Frontal cortex (tissue), 4 donors: ENCODE measurements around the gene MARCHF10. TPM values are rescaled to one million over a fixed set of nuclear protein-coding genes. Genes with fewer than 3 reads are reported as not detected.

Experiments
- DNase-seq, 2 donors: peaks; one replicate each; pipeline ENCODE4 v3.0.0; 2012; ENCODE audit warnings: low spot score in 2 of 2
- FAIRE-seq: peaks from 2 replicates; lab custom pipeline; 2012; peaks lifted over from hg19 to GRCh38; lab: Jason Lieb, UNC
- total RNA-seq: library from RNA; depleted of rRNA; stranded (reverse); fragments of >200 nt; gene quantifications from one replicate; pipeline ENCODE4 v1.2.3, GENCODE V29; 2014
- donor health status: control.
- donor health status: control.
- donor health status: control.

MARCHF10 gene
- total RNA-seq, 1 donor from 2014 or later, result 0.41 TPM

DNA sequence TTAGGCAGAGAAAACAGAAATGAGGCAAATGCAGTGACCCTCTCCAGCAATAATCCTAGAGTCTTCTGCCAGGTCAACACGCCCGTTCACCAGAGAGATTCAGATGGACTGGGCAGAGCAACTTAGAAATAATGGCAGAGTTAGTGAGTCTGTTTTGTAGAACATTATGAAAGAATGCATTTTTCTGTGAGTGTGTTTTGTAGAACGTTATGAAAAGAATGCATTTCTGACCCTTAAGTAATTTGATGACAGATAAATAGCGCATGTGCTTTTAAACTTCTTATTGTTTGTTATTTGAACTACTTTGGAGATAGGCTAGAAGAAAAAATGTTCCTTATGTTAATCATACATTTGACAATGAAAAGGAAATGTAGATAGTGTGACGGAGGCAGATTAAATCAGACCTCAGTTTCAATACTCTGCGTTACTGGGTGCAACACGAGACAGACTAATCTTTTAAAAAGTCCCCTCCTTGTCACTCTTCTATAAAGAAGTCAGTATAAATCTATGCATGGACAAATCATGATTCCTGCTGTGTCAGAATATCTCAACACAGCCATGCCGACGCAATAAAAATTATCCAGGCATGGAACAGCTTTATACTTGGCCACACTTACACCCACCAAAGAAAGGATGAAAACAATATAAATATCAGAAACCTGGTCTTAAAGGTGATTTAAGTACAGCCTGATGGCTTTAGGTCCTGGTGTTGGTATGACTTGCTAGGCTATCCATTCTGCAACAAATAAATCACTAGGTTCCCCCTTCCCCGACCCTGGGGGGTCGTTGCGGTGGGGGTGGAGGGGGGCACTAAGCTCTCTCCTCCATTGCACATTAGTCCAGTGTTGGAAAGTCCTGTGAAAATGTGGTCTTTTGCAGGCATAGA lies 47.8 kb downstream of the MARCHF10 start:
- FAIRE-seq (no peak), DNase-seq (no peak)

DNA sequence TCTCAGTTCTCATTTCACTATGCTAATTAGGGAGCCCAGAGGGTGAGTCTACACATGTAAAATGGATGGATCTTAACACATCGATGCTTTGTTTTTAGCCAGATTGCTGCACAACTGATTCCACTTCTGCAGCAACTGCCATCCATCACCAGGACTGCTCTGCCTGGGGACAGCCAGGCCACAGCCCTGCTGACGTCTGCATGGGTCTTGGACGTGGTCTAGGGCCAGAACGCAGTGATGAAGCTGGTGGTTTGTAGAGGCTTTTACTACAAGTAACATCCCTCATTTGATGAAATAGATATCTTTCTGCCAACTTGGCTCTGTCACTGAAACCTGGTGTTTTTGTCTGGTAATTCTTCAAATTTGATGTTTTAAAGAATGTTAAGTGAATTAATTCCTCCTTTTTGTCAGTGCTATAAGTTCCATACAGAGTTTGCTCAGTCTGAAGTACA lies 50.6 kb downstream of the MARCHF10 start:
- no peak for DNase-seq
- FAIRE-seq, result no peak

DNA sequence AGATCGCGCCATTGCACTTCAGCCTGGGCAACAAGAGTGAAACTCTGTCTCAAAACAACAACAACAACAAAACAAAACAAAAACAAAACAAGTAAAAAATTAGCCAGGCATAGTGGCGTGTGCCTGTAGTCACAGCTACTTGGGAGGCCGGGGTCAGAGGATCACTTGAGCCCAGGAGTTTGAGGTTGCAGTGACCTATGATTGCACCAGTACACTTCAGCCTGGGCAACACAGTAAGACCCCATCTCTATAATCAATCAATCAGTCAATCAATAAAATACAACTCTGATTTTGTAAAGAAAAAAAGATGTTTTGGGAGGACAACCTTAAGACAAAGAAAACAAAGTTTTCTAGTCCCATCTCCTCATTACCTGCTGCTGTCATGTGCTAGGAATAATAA lies 51.9 kb downstream of the MARCHF10 start:
- DNase-seq, result no peak
- FAIRE-seq, result no peak

DNA sequence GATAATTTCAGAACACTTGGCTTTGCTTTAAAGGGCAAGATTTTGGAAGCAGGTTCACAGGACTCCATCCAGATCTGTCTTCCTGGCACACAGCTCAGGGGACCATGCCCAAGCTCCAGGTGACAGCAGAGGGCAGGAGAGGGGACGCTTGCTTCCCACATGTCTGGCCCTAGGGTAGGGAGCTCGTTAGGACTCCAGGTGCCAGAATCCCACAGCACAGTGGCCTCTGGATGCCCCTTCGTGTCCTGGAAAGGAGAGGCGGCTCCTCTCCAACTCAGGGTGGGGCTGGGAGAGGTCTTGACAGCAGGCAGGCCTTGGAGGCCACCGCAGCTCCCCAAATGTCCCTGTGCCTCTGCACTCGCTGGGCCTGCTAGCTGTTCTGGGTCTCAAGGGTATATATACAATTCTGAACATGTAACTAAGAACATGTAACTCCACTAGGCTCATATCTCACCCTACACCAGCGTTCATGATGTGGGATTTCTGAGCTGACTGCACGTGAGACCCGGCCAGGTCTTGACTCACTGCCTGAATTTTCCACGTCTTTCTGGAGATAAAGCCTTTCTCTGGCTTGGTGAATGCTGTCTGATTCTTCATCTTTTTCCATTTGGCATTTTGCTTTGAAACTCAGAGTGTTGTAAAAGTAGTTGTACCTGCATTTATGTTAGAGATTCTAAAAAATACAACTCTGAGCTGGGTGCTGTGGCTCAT lies 52.8 kb downstream of the MARCHF10 start:
- no peak for FAIRE-seq
- DNase-seq, result no peak

DNA sequence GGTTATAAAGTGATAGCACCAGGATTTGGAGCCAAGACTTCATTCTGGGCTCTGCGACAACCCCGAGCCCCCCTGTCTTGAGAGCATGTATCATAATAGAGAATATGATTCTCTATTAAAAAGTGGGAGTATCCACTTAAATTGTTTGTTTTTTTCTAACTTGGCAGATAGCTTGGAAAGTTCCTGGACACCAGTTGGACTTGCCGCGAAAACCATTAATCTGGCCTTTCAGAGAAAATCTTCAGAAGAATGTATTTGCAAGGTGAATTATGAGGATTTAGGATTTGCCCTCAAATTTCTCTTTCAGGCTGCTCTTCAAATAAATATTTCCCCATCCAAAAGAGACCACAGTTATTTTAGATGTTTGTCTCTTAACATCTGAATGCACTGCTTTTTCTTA lies 53.5 kb downstream of the MARCHF10 start:
- no peak for FAIRE-seq
- no peak for DNase-seq

DNA sequence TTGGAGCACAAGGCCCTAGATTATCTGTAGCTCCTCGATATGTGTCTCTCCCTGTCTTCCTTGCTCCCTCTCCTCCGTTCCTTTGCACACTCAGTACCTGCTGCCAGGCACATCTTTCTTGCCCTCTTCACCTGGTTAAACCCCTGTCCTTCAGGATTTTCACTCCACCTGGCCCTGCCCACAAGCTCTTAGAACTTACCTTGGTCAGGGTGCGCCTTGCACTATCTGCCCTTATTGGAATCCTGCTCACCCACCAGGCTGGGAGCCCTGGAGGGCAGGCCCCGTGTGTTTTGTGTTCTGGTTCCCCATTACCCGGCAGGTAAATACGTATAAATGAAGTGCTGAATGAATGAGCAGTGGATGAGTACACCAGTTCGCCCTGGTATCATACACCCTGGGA lies 54.6 kb downstream of the MARCHF10 start:
- FAIRE-seq, result no peak
- DNase-seq, result no peak

DNA sequence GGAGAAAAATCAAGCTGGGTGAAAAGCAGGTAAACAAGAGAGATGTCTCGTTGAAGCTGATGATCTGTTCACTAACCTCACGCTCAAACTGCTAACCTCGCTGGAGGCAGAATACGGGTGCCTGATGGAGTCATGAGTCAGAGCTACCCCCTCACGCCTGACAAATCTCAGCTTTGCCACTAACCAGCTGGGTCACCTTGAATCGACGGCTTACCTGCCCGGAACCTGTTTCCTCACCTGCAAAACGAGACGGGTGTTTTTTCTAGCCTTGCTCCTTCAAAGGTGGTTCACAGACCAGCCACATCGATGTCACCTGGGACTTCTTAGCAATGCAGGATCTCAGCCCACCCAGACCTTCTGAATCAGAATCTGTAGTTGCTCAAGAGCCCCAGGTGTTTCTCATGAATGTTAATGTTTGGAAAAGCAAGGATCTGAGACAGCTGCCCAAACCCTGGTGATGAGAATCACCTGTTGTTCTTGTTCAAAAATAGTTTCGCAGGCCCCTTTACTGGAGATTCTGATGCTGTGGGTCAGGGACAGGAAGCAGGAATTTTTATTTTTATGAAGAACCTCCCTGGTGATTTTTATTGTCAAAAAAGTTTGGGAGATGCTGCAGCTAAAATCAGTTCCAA lies 56.9 kb downstream of the MARCHF10 start:
- no peak for DNase-seq
- no peak for FAIRE-seq

DNA sequence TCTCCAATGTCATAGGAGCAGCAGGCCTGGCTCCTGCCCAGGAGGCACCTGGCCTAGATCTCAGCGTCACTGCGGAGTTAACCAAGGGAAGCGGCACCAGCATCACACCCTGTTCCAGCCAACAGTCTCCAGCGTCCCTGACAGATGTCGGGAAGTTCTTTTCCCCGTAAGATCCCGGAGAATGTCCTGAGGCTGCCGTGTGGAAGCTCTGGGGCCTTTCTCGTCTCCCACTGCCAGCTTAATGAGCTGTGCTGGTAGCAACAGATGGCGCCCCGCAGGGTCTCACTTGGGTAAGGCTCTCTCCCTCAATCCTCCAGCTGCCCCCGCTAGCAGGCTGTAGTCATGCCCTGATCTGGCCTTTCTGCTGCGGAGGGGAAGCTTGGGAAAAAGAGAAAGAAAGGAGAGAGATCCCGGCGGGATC lies 57.5 kb downstream of the MARCHF10 start:
- FAIRE-seq (no peak), DNase-seq (no peak)

DNA sequence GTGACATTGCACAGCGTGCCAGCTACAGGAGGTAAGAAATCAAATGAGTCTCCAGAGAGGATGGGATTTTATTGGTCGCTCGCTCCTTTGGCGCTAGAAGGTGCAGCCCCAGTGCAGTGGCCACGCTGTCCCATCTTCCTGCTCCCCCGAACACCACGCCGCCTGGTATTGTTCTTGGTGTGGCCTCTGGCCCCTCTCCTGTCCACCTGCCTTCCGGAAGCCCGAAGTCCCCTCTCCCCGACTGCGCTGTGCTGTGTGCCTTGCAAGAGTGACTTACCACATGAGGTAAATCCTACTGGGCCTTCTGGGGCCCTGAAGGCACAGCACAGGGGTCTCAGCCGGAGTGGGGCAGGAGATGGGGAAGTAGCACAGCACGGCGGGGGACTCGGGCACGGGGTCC lies 58.2 kb downstream of the MARCHF10 start:
- DNase-seq (no peak), FAIRE-seq (no peak)

DNA sequence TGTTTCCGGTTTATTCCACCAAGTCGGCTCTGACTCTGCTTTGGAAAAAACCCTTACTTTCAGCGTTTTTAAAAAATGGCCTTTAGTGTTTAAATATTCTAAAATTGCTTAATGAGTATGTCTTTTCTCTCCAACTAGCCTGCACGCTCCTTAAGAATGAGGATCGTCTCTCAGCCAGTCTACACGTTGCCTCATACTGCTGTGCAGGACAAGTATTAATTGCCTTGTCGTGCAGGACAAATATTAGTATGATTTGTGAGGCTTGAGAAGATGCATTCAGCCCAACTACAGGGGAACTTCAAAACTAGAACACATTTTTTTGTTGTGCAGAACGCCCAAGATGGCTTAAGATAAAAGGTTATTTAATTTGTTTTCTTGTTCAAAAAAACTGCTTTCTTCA lies 61.2 kb downstream of the MARCHF10 start:
- no peak for FAIRE-seq
- no peak for DNase-seq

DNA sequence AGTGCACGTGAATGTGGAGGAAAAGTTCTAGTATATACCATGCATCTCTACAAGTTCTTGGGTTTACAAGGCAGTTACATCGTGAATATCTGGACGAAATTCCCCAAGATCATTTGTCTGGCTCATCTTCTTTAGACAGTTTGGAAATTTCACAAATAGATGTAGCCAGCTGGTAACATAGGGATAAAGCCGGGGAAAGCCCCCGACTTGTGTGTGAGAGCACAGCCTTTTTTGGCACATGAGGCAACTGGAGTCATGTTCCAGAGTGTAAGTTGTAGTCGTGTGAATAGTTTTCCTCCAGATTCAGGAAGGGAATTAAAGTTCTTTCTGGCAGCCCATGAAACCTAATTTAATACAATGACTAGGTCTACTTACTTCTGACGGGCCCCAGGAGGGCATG lies 62.3 kb downstream of the MARCHF10 start:
- DNase-seq (no peak), FAIRE-seq (no peak)

DNA sequence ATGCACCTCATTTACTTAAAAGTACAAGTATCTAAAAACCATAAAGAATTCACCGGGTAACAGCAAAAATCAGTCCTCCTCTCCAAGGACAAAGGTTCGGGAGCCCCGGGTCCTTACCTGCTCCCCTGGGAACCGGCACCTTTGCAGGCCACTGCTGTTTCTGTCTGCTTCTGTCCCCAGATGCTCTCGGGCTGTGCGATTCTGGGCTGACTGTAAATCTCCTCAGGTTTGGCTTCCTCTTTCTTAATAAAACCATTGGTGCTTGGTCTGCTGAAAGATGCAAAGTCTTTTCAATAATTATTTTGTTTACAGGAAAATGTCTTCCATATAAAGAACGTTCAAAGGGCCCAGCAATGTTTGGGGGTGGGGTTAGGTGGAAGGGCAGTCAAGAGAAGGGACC lies 63.9 kb downstream of the MARCHF10 start:
- DNase-seq (no peak), FAIRE-seq (no peak)

DNA sequence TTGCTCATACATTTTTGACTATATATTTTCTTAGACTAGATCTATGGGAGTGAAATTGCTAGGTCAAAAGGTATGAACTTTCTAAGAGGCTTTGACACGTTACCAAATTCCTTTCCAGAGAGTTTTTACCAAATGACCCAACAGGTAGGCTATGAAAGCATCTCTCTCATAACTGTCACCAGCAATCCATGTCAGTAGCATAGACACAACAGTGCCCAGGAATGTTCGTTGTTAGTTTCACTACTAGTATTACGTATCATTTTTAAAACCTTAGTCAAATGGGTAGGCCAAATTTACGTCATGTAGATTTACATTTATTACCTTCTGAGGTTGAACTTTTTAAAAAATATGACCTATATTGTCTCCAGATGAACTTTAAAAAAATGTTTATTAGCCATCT lies 66.8 kb downstream of the MARCHF10 start:
- FAIRE-seq, result no peak
- DNase-seq, result no peak

DNA sequence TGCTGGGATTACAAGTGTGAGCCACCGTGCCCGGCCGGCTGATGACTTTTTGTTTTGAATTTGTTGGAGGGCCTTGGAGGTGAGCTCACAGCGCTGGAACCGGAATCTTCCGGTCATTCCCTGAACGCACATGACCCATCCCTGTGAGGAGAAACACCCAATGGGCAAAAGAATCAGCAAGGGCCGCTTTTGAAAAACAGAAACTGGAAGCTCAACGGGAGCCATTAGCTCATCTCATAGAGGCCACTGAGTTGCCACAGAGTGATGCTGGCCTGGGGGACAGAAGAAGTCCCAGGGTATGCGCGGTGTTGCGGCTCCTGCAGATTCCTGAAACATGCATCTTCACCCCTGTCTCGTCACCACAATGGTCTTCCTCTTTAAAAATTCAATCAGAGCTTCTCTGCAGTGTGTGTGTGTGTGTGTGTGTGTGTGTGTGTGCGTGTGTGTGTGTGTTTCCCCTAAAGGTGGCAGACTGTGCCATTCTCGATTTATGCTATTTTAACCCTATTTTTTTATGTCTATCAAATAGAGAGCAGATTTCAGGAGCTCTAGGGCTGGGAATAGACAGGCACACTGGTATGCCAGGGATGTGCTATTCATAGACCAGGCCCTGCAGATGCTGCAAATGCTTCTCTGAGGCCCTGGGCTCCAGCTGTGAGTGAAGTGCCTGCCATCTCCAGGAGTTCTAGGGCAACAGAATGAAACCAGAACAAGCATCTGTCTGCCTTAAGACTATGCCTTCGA lies 68.3 kb downstream of the MARCHF10 start:
- DNase-seq, result peak in 1 of 2 donors; percentile 33
- no peak for FAIRE-seq

DNA sequence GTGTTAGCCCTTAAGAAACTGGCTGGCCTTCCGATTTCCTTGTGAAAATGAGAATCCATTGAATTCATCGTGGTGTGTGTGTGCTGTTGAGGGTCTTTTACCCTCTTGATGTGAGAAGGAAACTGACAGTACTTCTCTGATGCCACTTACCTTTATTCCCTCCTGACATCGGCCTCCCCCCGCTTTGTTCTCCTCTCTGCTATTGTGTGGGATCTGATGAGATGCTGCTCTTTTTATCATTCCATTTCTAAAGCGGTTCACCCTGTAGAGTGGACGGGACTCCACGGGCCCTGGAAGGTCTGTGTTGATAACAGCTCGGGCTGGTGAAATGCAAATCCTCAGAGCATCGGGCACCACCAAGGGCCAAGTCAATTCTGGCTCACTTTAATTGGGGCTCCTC lies 69.8 kb downstream of the MARCHF10 start:
- no peak for DNase-seq
- FAIRE-seq, result no peak

DNA sequence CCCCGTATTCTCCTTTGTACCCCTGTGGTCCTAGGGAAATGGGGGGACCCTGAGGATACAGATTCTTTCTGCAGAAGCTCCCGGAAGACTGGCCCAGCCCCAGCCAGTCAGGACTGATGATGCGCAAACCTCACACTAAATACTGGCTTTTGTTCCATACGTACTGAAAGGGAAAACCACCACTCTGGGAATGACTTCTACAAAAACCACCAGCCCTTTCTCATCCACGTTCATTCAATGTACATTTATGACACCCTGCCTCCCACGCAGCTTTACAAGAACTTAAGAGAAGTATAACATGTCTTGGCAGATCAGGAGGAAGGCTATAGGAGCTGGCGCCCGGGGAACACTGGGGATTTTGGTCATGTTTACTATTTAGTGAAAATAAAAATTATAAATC lies 70.6 kb downstream of the MARCHF10 start:
- no peak for FAIRE-seq
- DNase-seq, result no peak

DNA sequence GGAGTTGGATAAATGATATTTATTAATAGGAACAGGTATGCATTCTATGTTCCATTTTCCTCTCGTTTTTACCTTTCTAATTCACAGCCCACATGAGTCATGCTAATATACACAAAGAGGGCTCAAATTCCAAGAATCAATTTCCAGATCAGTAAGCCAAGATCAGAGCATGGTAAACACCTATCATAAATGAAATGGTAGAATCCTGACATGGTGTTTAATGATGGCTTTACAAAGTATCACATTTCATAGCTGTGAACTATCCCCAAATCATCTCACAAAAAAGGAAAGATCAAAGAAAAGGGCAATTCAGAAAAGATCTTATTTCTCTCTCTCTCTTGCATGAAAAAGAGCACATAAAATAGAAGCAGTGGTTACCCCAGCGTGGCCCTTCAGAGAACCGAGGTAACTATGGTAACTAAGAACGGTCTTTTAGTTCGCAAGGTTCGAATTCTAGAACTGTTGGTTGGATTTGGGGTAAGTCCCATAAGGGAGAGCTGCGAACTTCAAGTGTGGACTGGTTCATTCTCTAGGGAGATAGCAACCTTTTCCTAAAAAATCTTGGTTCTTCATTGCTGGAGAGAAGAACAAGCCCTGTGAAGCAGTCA lies 73.0 kb downstream of the MARCHF10 start:
- no peak for DNase-seq

DNA sequence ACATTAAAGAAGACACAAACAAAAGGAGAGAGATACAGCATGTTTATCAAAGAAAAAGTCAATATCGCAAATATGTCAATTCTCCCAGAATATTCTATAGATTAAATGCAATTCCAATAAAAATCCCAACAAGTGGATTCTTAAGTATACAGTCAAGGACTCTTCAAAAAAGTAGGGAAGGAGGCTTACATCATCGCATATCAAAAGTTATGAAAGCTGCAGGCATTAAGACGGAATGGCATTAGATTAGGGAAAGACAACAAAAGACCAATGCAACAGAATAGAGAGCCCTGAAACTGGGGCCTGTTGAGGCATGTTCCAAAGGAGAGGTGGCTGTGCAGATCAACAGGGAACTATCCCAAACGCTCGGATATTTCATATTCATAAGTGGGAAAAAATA lies 76.0 kb downstream of the MARCHF10 start:
- DNase-seq (no peak), FAIRE-seq (no peak)

More for the DNA sequence above, 73.0 kb downstream of the MARCHF10 start:
- FAIRE-seq, result no peak

DNA sequence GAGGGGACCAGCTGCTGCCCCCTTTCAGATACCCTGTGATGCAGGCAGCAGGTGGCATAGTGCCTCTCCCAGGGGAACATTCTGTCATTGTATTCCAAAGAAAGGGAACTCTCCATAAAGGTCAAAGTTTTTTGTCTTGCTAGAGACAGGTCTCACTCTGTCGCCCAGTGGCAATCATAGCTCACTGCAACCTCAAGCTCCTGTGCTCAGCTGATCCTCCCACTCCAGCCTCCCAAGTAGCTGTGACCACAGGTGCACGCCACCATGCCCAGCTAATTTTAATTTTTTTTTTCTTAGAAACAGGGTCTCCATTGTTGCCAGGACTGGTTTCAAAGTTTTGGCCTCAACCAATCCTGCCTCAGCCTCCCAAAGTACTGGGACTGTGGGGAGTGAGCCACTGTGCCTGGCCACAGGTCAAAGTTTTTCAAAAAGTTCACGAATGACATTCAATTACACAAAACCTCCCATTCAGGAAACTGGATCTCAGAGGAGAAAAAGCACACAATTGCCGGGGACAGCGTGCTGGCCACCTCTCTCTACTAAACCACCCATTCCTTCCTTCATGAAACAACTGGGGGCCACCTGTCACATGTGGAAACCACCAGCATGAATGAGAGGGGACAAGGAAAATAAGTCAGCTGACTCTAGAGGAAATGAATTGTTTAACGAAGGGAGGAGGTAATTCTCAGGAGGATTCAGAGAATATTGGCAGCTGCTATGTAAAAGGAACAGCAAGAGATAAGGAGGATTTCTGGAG lies 80.0 kb downstream of the MARCHF10 start:
- FAIRE-seq, result no peak

More for the DNA sequence above, 80.0 kb downstream of the MARCHF10 start:
- no peak for DNase-seq
